Left renal pelvis (tissue), 4 donors: ENCODE data around the gene PPM1E. TPM values are rescaled to one million over a fixed set of nuclear protein-coding genes. Genes with fewer than 3 reads are reported as not detected.

ENCODE experiments used
- DNase-seq, 4 donors: peaks; one replicate each; pipeline ENCODE4 v3.0.0-alpha.2; 2013; ENCODE audit warnings: low read depth in 4 of 4, low spot score in 3 of 4
- polyA plus RNA-seq, 4 donors: library from polyadenylated mRNA; unstranded; fragments of 120-200 nt; gene quantifications; one replicate each; pipeline ENCODE4 v1.2.1, GENCODE V29; 2013; ENCODE audit not compliant: insufficient read length in 4 of 4

Gene PPM1E
- polyA plus RNA-seq, 4 donors, result 1.2 to 4.6 (median 3.7) TPM

DNA sequence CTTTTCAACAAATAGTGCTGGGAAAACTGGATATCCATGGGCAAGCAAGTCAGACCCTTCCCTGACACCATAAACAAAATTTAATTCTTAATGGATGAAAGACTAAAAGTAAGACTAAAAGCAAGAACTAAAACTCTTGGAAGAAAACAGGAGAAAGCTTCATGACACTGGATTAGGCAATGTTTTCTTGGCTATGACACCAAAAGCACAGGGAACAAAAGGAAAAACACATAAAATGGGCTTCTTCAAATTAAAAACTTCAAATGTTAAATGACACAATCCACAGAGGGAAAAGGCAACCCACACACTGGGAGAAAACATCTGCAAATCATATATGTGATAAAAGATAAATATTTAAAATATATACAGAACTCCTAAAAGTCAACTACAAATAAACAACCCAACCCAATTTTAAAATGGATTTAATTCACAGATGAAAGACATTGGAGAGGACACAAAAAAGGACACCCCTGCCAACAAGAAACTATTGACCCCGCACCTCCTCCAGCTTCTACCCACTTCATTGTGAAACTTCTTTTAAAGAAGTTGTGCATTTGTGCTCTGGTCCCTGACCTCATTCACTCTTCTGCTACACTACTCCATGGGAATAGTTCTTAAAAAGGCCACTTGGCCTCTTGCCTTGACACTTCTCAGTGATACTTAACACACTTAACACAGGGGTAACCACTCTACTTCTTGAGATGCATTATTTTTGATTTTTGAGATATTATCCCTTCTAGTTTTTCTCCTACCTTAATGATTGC is 270.7 kb downstream of the PPM1E start:
- DNase-seq, result no peak

DNA sequence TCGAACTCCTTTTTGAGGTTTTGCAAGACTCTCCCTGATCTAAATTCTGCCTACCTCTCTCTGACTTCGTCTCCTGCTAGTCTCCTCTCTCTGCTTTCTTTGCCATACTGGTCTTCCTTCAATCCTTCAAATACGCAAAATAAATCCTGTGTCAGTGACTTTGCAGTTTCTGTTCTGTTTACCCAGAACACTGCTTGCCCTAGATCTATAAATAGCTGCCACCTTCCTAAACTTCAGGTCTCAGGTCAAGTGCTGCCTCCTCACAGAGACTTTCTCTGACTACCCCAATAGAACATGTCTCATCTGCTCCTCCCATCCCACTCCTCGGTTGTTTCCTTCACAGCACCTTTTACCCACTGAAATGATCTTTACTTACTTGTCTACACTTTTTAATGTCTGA is 272.1 kb downstream of the PPM1E start:
- no peak for DNase-seq

DNA sequence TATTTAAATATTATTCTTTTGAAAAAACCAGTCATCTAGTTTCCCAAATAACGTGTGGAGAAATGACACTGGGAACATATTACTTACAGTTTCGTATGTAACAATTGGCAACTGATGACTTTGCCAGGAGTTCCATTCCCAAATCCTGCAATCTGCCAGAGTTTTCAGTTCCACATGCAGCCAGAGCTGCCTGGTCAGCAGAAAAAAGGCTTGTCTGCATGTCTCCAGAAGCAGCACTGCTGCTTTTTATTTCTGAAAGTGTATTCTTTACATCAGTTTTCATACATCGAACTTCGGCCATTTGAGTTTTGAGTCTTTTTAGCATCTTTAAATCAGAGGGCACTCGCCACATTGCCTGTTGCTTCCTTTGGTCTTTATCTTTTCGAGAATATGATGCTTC is 272.7 kb downstream of the PPM1E start:
- no peak for DNase-seq

DNA sequence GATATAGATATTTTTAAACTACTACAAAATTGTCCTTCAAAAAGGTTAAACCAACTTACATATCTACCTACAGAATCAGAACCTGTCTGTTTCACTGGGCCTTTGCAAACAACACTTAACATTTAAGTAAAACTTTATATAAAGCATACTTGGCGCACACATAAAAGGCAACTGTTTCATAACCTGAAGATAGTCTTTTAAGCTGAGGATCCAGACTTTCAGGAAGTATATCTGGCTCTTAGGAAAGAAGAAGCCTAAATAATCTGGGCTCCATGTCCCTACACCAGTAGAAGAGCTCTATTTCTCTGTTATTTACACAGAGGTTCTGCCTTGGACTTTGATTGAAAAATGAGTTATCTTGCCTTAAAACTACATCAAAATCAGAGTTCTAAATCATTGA is 275.2 kb downstream of the PPM1E start:
- DNase-seq, result no peak

Other genes with a start within 250 kb of the PPM1E start
- gene MTMR4, start 241.2 kb upstream of the PPM1E start, polyA plus RNA-seq, result 10 to 100 TPM; 30.3 to 60.9 (median 48.8) TPM
- gene TEX14, start 63.8 kb upstream of the PPM1E start, polyA plus RNA-seq, result 1 to 10 TPM in 1 of 4 donors, under 1 TPM in 3; 0.17 to 1.0 (median 0.49) TPM
- gene RAD51C, start 63.3 kb upstream of the PPM1E start, polyA plus RNA-seq, result 10 to 100 TPM; 40.3 to 52.7 (median 45.3) TPM